ENCODE measurements around the gene SGO2. TPM values are rescaled to one million over a fixed set of nuclear protein-coding genes. Genes with fewer than 3 reads are reported as not detected.

The SGO2 gene
- total RNA-seq, 4 donors from 2014 or later = 0.71 to 2.5 (median 1.9) TPM

DNA sequence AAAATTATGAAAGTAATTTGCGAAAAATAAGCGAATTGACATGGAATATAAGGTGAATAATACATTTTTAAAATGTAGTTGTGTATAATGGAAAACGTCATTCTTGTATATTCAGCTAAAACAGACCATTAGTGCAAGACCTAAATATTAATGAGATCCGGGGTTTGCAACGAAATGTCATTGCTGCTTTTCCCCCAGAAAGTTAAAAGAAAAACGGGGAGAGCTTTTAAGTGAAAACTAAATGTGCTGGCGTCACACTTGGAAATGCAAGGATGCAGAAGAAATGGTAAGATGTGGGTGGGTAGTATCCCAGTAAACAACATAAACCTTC, 491 bp upstream of the SGO2 start:
- no peaks in the 10 kb centered on the region for H3K9me3 ChIP-seq
- intact Hi-C loops (cut with DNase I) = no loop called here
- H3K27ac ChIP-seq (replicated peaks in 1 of 4) = peak overlapping the region; percentile 35 to 70 (median 52)

GRCh38 chr2:200528228-200528627, 2.2 kb downstream of the SGO2 start:
- 85% methylated on average over 3 of the region's 3 CpGs for WGBS
- intact Hi-C loops (cut with DNase I) = no loop called here

More for the DNA sequence above, 491 bp upstream of the SGO2 start:
- 18% methylated on average over 7 of the region's 7 CpGs for WGBS
- DNase-seq (ENCODE audit: extremely low spot score) = no peak
- TF ChIP-seq POLR2A (IDR thresholded peaks at IDR 0.05; ENCODE audit: low read depth) (no peak), POLR2AphosphoS5 (IDR thresholded peaks at IDR 0.05) (no peak), EP300 (IDR thresholded peaks at IDR 0.05) (no peak)
- TF ChIP-seq, protein P1, sequence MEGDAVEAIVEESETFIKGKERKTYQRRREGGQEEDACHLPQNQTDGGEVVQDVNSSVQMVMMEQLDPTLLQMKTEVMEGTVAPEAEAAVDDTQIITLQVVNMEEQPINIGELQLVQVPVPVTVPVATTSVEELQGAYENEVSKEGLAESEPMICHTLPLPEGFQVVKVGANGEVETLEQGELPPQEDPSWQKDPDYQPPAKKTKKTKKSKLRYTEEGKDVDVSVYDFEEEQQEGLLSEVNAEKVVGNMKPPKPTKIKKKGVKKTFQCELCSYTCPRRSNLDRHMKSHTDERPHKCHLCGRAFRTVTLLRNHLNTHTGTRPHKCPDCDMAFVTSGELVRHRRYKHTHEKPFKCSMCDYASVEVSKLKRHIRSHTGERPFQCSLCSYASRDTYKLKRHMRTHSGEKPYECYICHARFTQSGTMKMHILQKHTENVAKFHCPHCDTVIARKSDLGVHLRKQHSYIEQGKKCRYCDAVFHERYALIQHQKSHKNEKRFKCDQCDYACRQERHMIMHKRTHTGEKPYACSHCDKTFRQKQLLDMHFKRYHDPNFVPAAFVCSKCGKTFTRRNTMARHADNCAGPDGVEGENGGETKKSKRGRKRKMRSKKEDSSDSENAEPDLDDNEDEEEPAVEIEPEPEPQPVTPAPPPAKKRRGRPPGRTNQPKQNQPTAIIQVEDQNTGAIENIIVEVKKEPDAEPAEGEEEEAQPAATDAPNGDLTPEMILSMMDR (IDR thresholded peaks at IDR 0.05) = no peak
- peaks cover 6 to 9% (median 7%) of the 10 kb centered on the region in 4 donors for H3K4me1 ChIP-seq
- peaks cover 0 to 6% (median 0%) of the 10 kb centered on the region in 4 donors for H3K27me3 ChIP-seq
- H3K36me3 ChIP-seq = no peaks in the 10 kb centered on the region
- H3K4me3 ChIP-seq = peak overlapping the region; percentile 66 to 85 (median 74)

DNA sequence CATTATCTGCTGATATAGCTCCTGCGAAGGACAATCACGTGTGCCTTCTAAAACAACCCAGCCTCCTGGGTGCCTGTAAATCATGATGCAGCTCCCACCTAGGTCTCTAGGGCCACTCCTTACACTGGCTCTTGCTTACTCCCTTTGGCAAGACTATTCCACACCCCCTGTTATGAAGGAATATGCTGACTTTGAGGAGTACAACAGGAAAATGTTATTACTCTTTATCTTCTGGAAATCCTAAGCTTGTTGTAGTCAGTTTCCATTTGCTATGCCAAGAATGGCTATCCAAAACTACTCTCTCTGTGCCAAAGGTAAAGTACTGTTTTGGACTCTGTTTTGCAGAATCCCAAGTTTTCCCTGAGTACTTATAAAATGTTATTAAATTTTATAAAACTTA, 7.7 kb downstream of the SGO2 start:
- DNase-seq (ENCODE audit: extremely low spot score) = no peak
- intact Hi-C loops (cut with DNase I) = no loop called here
- Histone ChIP-seq H3K36me3 (no peaks in the 10 kb centered on the region), H3K27me3 (no peaks in the 10 kb centered on the region), H3K27ac (replicated peaks in 1 of 4) (no peak overlapping the region), H3K9me3 (no peaks in the 10 kb centered on the region), H3K4me3 (no peak overlapping the region), H3K4me1 (no peaks in the 10 kb centered on the region)
- TF ChIP-seq POLR2AphosphoS5 (IDR thresholded peaks at IDR 0.05) (no peak), EP300 (IDR thresholded peaks at IDR 0.05) (no peak), POLR2A (IDR thresholded peaks at IDR 0.05; ENCODE audit: low read depth) (no peak)
- 82% methylated on average over 2 of the region's 2 CpGs for WGBS

More at GRCh38 chr2:200528228-200528627, 2.2 kb downstream of the SGO2 start:
- no peak overlapping the region for H3K27ac ChIP-seq (replicated peaks in 1 of 4)
- H3K4me1 ChIP-seq = peaks cover 6 to 9% (median 7%) of the 10 kb centered on the region in 4 donors
- TF ChIP-seq POLR2AphosphoS5 (IDR thresholded peaks at IDR 0.05) (no peak), POLR2A (IDR thresholded peaks at IDR 0.05; ENCODE audit: low read depth) (no peak), EP300 (IDR thresholded peaks at IDR 0.05) (no peak)
- TF ChIP-seq, protein P1 (IDR thresholded peaks at IDR 0.05) = no peak
- no peak overlapping the region for H3K4me3 ChIP-seq
- H3K36me3 ChIP-seq = no peaks in the 10 kb centered on the region
- no peak for DNase-seq (ENCODE audit: extremely low spot score)
- H3K9me3 ChIP-seq = no peaks in the 10 kb centered on the region
- peaks cover 0 to 5% (median 0%) of the 10 kb centered on the region in 4 donors for H3K27me3 ChIP-seq

GRCh38 chr2:200534572-200534971, 8.6 kb downstream of the SGO2 start:
- no peak for DNase-seq (ENCODE audit: extremely low spot score)

DNA sequence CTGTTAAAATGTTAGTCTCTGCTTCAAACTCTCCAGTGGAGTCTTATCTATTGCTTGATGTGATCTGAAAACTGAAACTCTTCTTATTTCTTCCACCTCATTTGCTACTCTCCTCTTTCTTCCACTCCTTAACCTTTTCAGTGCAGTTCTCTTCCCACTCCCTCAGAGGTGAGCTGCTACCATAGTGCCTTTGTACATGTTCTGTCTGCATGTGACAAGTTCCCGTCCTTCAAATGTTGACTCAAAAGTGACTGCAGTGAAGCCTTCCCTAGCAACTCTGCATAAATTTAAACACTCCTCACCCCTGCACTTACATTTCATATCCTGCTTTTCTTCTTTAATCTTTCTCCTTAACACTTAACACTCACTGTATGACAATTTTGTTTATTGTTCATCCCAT, 12.1 kb downstream of the SGO2 start:
- Histone ChIP-seq H3K27ac (replicated peaks in 1 of 4) (no peak overlapping the region), H3K36me3 (no peaks in the 10 kb centered on the region), H3K27me3 (no peaks in the 10 kb centered on the region), H3K4me1 (no peaks in the 10 kb centered on the region), H3K4me3 (no peak overlapping the region), H3K9me3 (no peaks in the 10 kb centered on the region)
- intact Hi-C loops (cut with DNase I) = no loop called here
- no peak for DNase-seq (ENCODE audit: extremely low spot score)
- TF ChIP-seq POLR2AphosphoS5 (IDR thresholded peaks at IDR 0.05) = no peak
- no peak for TF ChIP-seq POLR2A (IDR thresholded peaks at IDR 0.05; ENCODE audit: low read depth)
- no peak for TF ChIP-seq EP300 (IDR thresholded peaks at IDR 0.05)
- TF ChIP-seq, protein P1 (IDR thresholded peaks at IDR 0.05) = no peak
- 86% methylated on average over 1 of the region's 1 CpG for WGBS

More at GRCh38 chr2:200534572-200534971, 8.6 kb downstream of the SGO2 start:
- intact Hi-C loops (cut with DNase I) = no loop called here
- Histone ChIP-seq H3K9me3 (no peaks in the 10 kb centered on the region), H3K36me3 (no peaks in the 10 kb centered on the region), H3K27me3 (no peaks in the 10 kb centered on the region), H3K4me3 (no peak overlapping the region), H3K4me1 (no peaks in the 10 kb centered on the region), H3K27ac (replicated peaks in 1 of 4) (no peak overlapping the region)
- TF ChIP-seq POLR2AphosphoS5 (IDR thresholded peaks at IDR 0.05) (no peak), POLR2A (IDR thresholded peaks at IDR 0.05; ENCODE audit: low read depth) (no peak), EP300 (IDR thresholded peaks at IDR 0.05) (no peak)
- TF ChIP-seq, protein P1 (IDR thresholded peaks at IDR 0.05) = no peak
